Neural cell (in vitro differentiated cells): ENCODE results near the gene RERE.

ENCODE experiments used
- CTCF ChIP-seq: fragments of 450-650 bp; IDR thresholded peaks from 2 replicates; pipeline ENCODE4 v1.5.1; 2014; ENCODE audit warnings: antibody characterized with exemption, mild to moderate bottlenecking, moderate library complexity; ENCODE audit not compliant: poor library complexity, severe bottlenecking
- EP300 ChIP-seq: fragments of 450-650 bp; conservative IDR thresholded peaks from 2 replicates; pipeline ENCODE4 v1.6.1; 2014; ENCODE audit warnings: antibody characterized with exemption, mild to moderate bottlenecking, moderate library complexity; ENCODE audit not compliant: poor library complexity, severe bottlenecking
- EZH2 ChIP-seq: fragments of 200-600, 300-800 bp; shearing (Covaris generic), sonication (generic); IDR thresholded peaks from 2 replicates; pipeline ENCODE4 v1.6.1; 2014; ENCODE audit warnings: antibody characterized with exemption, low read length, borderline replicate concordance, mild to moderate bottlenecking; ENCODE audit not compliant: insufficient read depth, poor library complexity, severe bottlenecking
- POLR2AphosphoS5 ChIP-seq: IDR thresholded peaks from 2 replicates; pipeline ENCODE4 v1.6.1; 2012
- RAD21 ChIP-seq: fragments of 450-650 bp; conservative IDR thresholded peaks from 2 replicates; pipeline ENCODE4 v1.6.1; 2014; ENCODE audit warnings: antibody characterized with exemption, mild to moderate bottlenecking, moderate library complexity
- REST ChIP-seq: IDR thresholded peaks from 2 replicates; pipeline ENCODE4 v1.6.1; 2012; ENCODE audit warnings: borderline replicate concordance
- SMC3 ChIP-seq: fragments of 450-650 bp; conservative IDR thresholded peaks from 2 replicates; pipeline ENCODE4 v1.6.1; 2014; ENCODE audit warnings: antibody characterized with exemption, mild to moderate bottlenecking, moderate library complexity; ENCODE audit not compliant: poor library complexity

GRCh38 chr1:8350914-8351684 lies 466.3 kb downstream of the RERE start:
- TF ChIP-seq EP300 = no peak
- TF ChIP-seq EZH2 = no peak
- TF ChIP-seq CTCF = no peak
- TF ChIP-seq REST = no peak
- peak; percentile 31 for TF ChIP-seq POLR2AphosphoS5
- no peak for TF ChIP-seq RAD21
- no peak for TF ChIP-seq SMC3
